ENCODE measurements around the gene S100B.
A peak's percentile ranks its signal among the peaks of the same experiment; 100 is the strongest.

S100B gene

DNA sequence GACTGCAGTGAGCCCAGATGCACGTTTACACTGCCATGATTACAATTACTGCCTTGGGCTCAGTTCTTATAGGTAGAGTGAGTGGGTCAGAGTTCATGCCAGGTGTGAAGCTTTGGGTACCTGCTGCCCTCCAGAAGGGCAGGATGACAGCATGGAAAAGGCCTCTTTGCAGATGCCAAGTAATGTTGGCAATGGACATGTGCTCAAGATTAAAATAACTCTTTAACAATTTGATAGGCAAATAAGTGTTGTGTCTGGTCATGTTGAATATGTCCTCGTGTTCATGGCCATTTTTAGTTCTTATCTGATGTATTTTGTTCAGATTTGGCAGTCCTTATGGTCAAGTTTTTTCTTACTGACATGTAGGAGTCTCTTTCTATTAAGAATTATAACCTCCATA is 34.8 kb downstream of the S100B start:
- Mint-ChIP-seq H3K36me3 (ENCODE audit: low read depth) (peaks cover 63% of the 10 kb centered on the region), H3K27me3 (ENCODE audit: low read depth) (no peaks in the 10 kb centered on the region), H3K4me1 (ENCODE audit: low read depth) (peaks cover 16% of the 10 kb centered on the region), H3K27ac (no peak overlapping the region), H3K4me3 (no peak overlapping the region), H3K9me3 (peaks cover 14% of the 10 kb centered on the region)
- DNase-seq (ENCODE audit: low spot score): no peak

GRCh38 chr21:46569081-46569480 is 35.8 kb downstream of the S100B start:
- H3K9me3 Mint-ChIP-seq: peaks cover 14% of the 10 kb centered on the region
- H3K4me3 Mint-ChIP-seq: no peak overlapping the region
- no peak for DNase-seq (ENCODE audit: low spot score)
- no peak overlapping the region for H3K27ac Mint-ChIP-seq
- no peaks in the 10 kb centered on the region for H3K27me3 Mint-ChIP-seq (ENCODE audit: low read depth)
- H3K36me3 Mint-ChIP-seq (ENCODE audit: low read depth): peaks cover 66% of the 10 kb centered on the region
- peaks cover 12% of the 10 kb centered on the region for H3K4me1 Mint-ChIP-seq (ENCODE audit: low read depth)

- Mint-ChIP-seq H3K4me1 (ENCODE audit: low read depth) (peaks cover 12% of the 10 kb centered on the region), H3K27me3 (ENCODE audit: low read depth) (no peaks in the 10 kb centered on the region), H3K9me3 (peaks cover 14% of the 10 kb centered on the region), H3K27ac (no peak overlapping the region), H3K4me3 (no peak overlapping the region), H3K36me3 (ENCODE audit: low read depth) (peaks cover 67% of the 10 kb centered on the region)
- no peak for DNase-seq (ENCODE audit: low spot score)
These were observed 36.3 kb downstream of the S100B start for GRCh38 chr21:46568562-46568961.

- no peaks in the 10 kb centered on the region for H3K27me3 Mint-ChIP-seq (ENCODE audit: low read depth)
- peaks cover 13% of the 10 kb centered on the region for H3K4me1 Mint-ChIP-seq (ENCODE audit: low read depth)
- no peak for DNase-seq (ENCODE audit: low spot score)
- peaks cover 69% of the 10 kb centered on the region for H3K36me3 Mint-ChIP-seq (ENCODE audit: low read depth)
- peaks cover 8% of the 10 kb centered on the region for H3K9me3 Mint-ChIP-seq
- H3K4me3 Mint-ChIP-seq: no peak overlapping the region
- H3K27ac Mint-ChIP-seq: no peak overlapping the region
These were observed 37.5 kb downstream of the S100B start for GRCh38 chr21:46567348-46567747.

DNA sequence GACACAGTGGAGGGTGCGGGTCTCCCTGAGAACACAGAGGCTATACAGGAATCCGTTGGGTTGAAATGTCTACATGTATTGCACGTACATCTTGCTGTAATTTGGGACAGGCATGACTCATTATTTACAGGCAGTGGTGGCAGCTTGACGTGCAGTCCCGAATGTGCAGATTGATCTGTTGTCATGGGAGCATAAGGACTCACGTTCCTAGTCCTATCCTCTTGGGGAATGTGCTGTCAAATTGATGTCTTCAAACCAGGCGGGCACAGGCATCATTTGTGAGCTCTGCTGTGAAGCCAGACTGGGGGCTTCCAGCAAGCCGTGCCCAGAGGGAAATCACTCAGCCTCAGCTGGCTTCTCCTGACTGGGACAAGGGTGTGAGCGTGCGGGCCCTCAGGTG is 40.5 kb downstream of the S100B start:
- Mint-ChIP-seq H3K27me3 (ENCODE audit: low read depth) (no peaks in the 10 kb centered on the region), H3K36me3 (ENCODE audit: low read depth) (peaks cover 64% of the 10 kb centered on the region), H3K9me3 (no peaks in the 10 kb centered on the region), H3K27ac (no peak overlapping the region), H3K4me1 (ENCODE audit: low read depth) (peaks cover 40% of the 10 kb centered on the region), H3K4me3 (no peak overlapping the region)
- DNase-seq (ENCODE audit: low spot score): no peak

DNA sequence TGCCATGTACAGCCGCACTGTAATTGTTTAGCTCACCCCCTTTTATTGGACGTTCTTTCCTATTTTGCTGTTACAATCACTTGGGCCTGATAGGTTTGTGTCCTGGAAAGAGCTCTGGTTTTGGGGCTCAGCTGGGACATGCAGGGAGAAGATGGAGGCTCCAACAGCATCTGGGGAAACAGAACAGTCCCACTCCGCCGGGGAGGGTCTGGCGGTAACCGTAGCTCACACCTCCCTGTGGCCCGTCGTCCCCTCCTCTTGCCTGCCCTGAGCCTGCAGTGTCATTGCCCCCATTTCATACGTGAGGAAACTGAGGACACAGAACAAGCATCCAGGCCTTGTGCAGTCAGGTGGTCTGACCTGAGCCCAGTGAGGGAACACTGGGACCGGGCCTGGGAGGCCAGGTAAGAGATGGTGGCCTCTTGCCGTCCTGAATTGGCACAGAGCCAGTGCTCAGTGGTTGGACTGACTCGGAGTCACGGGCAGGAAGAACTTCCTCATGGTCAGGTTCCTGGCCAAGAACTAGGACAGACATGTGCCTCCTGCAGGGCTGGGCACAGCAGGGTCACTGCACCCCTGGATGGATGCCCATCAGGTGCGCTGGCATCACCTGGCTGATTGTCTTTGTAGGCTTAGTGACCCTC is 41.8 kb downstream of the S100B start:
- Mint-ChIP-seq H3K9me3 (no peaks in the 10 kb centered on the region), H3K4me1 (ENCODE audit: low read depth) (peaks cover 44% of the 10 kb centered on the region), H3K27me3 (ENCODE audit: low read depth) (no peaks in the 10 kb centered on the region), H3K36me3 (ENCODE audit: low read depth) (peaks cover 62% of the 10 kb centered on the region), H3K4me3 (no peak overlapping the region), H3K27ac (no peak overlapping the region)
- no peak for DNase-seq (ENCODE audit: low spot score)

- peak overlapping the region; percentile 49 for H3K27ac Mint-ChIP-seq
- no peaks in the 10 kb centered on the region for H3K9me3 Mint-ChIP-seq
- peaks cover 42% of the 10 kb centered on the region for H3K4me1 Mint-ChIP-seq (ENCODE audit: low read depth)
- H3K27me3 Mint-ChIP-seq (ENCODE audit: low read depth): no peaks in the 10 kb centered on the region
- no peak overlapping the region for H3K4me3 Mint-ChIP-seq
- H3K36me3 Mint-ChIP-seq (ENCODE audit: low read depth): peaks cover 57% of the 10 kb centered on the region
- DNase-seq (ENCODE audit: low spot score): no peak
These were observed 42.4 kb downstream of the S100B start for GRCh38 chr21:46562472-46562871.

- Mint-ChIP-seq H3K4me1 (ENCODE audit: low read depth) (peaks cover 36% of the 10 kb centered on the region), H3K27me3 (ENCODE audit: low read depth) (no peaks in the 10 kb centered on the region), H3K36me3 (ENCODE audit: low read depth) (peaks cover 56% of the 10 kb centered on the region), H3K27ac (peak overlapping the region; percentile 98), H3K9me3 (no peaks in the 10 kb centered on the region), H3K4me3 (peak overlapping the region; percentile 87)
- no peak for DNase-seq (ENCODE audit: low spot score)
These were observed 43.3 kb downstream of the S100B start for GRCh38 chr21:46561445-46562090.

DNA sequence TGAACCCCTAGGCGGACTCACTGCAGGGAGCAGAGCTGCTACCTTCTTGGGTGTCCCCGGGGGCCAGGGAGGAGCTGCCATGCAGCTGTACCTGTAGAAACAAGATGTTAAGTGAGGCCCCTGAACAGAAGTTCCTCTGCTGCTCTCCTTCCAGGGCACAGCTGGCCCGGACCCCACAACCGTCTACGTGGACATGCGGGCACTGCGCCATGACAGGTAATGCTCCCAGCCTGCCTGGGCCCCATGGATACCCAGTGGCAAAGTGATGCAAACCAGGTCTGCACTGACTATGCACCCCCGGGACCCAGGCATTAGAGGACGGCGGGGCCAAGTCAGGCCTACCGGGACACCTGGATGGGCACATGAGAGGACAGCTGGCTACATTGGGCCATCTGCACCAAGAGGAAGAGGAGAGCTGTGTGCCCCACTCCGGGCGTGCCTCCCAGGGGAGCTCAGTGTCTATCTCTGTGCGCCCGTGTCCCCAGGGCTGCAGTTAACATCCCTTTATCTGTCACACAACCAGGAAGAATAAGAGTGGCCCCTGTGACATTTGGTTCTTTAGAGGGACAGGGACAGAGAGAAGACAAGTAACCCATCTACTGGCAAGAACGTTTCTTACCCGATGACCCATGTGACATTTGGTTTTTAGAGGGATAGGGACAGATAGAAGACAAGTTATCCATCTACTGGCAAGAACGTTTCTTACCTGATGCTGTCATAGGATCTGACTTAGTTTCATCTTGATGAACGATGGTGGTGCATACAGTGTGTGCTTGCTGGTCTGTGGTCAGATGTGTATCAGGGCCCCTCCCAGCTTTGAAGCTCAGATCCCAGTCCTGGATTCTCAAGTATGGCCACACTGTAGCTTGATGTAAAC is 44.1 kb downstream of the S100B start:
- Mint-ChIP-seq H3K27ac (peak overlapping the region; percentile 98), H3K4me1 (ENCODE audit: low read depth) (peaks cover 32% of the 10 kb centered on the region), H3K36me3 (ENCODE audit: low read depth) (peaks cover 55% of the 10 kb centered on the region), H3K9me3 (no peaks in the 10 kb centered on the region), H3K4me3 (peak overlapping the region; percentile 87), H3K27me3 (ENCODE audit: low read depth) (no peaks in the 10 kb centered on the region)
- no peak for DNase-seq (ENCODE audit: low spot score)

GRCh38 chr21:46559291-46559983 is 45.4 kb downstream of the S100B start:
- no peaks in the 10 kb centered on the region for H3K27me3 Mint-ChIP-seq (ENCODE audit: low read depth)
- peak; percentile 64 for DNase-seq (ENCODE audit: low spot score)
- no peaks in the 10 kb centered on the region for H3K9me3 Mint-ChIP-seq
- peak overlapping the region; percentile 98 for H3K27ac Mint-ChIP-seq
- H3K36me3 Mint-ChIP-seq (ENCODE audit: low read depth): peaks cover 54% of the 10 kb centered on the region
- peaks cover 32% of the 10 kb centered on the region for H3K4me1 Mint-ChIP-seq (ENCODE audit: low read depth)
- peak overlapping the region; percentile 87 for H3K4me3 Mint-ChIP-seq

GRCh38 chr21:46557919-46558392 is 46.9 kb downstream of the S100B start:
- H3K4me3 Mint-ChIP-seq: no peak overlapping the region
- no peak for DNase-seq (ENCODE audit: low spot score)
- H3K4me1 Mint-ChIP-seq (ENCODE audit: low read depth): peaks cover 32% of the 10 kb centered on the region
- H3K36me3 Mint-ChIP-seq (ENCODE audit: low read depth): peaks cover 54% of the 10 kb centered on the region
- no peak overlapping the region for H3K27ac Mint-ChIP-seq
- H3K9me3 Mint-ChIP-seq: no peaks in the 10 kb centered on the region
- no peaks in the 10 kb centered on the region for H3K27me3 Mint-ChIP-seq (ENCODE audit: low read depth)

GRCh38 chr21:46557469-46557868 is 47.4 kb downstream of the S100B start:
- no peak overlapping the region for H3K4me3 Mint-ChIP-seq
- H3K9me3 Mint-ChIP-seq: no peaks in the 10 kb centered on the region
- peaks cover 51% of the 10 kb centered on the region for H3K36me3 Mint-ChIP-seq (ENCODE audit: low read depth)
- no peaks in the 10 kb centered on the region for H3K27me3 Mint-ChIP-seq (ENCODE audit: low read depth)
- peaks cover 36% of the 10 kb centered on the region for H3K4me1 Mint-ChIP-seq (ENCODE audit: low read depth)
- no peak overlapping the region for H3K27ac Mint-ChIP-seq
- DNase-seq (ENCODE audit: low spot score): no peak

DNA sequence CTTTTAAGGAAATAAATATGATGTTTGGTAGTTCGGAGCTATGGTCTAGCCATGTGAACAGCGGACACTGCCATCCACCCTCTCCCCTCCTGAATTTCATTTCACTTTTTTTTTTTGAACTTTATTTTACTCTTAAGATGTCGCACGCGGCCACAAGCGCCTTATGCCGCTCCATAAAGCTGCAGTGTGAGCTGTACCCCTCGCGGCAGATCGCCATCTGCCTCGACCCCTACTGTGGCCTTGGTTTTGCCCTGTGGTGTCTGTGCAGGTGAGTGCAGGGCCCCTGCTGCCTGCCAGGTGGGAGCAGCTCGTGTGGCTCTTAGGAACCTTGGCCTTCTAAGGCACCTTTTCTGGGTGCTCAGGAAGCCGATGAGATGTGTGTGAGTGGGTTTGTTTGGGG is 48.1 kb downstream of the S100B start:
- Mint-ChIP-seq H3K4me3 (no peak overlapping the region), H3K27ac (no peak overlapping the region), H3K27me3 (ENCODE audit: low read depth) (no peaks in the 10 kb centered on the region), H3K4me1 (ENCODE audit: low read depth) (peaks cover 33% of the 10 kb centered on the region), H3K36me3 (ENCODE audit: low read depth) (peaks cover 47% of the 10 kb centered on the region), H3K9me3 (no peaks in the 10 kb centered on the region)
- peak; percentile 1 for DNase-seq (ENCODE audit: low spot score)
